M059J (cell line): ENCODE results near the gene TIMP1. TPM values are rescaled to one million over a fixed set of nuclear protein-coding genes. Genes with fewer than 3 reads are reported as not detected.

Source experiments
- DNase-seq: peaks from one replicate; pipeline ENCODE4 v3.0.0-alpha.2; 2012; ENCODE audit warnings: low read depth
- total RNA-seq: library from RNA; depleted of rRNA; stranded (reverse); fragments of >200 nt; shearing (Covaris generic); gene quantifications from 2 replicates; pipeline ENCODE4 v1.2.3, GENCODE V29; 2014

The TIMP1 gene
- total RNA-seq, 1 experiment from 2014 or later, result 355 TPM

DNA sequence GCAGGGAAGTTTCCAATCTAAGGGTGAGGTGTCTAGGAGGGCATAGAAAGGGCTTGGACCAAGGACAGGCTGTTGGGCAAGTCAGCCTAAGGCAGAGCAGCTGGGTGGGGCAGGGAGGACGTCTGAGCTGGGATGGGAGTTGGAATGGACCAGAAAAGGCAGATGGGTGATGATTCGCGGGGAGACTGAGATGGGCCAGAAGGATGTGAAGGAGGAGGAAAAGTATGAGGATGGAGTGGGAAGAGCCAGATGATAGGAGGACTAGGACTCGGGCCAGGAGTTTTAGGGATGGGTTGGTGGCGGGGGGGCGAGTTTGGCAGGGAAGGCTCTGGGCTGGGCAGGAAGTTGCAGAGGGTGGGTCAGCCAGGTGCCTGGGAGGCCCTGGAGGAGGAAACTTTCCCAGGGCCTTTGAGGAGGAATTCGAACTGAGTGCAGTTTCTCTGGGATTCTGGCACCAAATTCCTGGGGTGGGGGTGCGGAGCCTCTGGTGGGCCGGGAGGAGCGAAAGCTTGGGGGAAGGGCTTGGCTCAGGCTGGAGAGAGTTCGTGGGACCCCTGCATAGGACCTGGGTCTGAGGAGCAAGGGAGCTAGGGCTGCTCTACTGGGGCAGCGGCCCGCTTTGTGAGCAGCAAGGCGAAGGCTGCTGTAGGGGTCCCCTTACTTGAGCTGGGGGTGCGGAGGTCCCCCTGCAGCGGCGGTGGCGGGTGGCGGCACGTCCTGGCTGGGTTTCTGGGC, 8.7 kb upstream of the TIMP1 start:
- DNase-seq, result no peak

DNA sequence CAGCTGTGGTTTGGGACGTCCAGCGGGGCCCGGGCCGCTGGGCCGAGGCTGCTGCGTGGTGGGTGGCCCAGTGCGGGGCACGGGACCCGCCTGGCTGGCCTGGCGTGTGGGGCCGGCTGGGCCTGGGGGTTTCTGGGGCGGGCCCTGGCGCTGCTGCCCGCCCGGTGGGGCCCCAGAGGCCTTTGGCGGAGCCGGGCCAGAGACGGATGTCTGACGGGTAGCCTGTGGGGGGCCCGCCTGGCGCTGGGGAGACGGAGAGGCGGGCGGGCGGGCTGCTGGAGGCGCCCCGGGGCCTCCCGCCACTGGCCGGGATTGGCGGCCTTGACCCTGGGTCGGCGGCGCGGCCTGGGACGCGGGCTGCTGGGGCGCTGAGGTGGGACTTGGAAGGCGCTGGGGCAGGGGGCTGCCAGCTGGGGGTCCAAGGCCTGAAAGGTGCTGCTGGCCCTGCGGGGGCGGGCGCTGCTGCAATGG, 8.1 kb upstream of the TIMP1 start:
- DNase-seq, result no peak

DNA sequence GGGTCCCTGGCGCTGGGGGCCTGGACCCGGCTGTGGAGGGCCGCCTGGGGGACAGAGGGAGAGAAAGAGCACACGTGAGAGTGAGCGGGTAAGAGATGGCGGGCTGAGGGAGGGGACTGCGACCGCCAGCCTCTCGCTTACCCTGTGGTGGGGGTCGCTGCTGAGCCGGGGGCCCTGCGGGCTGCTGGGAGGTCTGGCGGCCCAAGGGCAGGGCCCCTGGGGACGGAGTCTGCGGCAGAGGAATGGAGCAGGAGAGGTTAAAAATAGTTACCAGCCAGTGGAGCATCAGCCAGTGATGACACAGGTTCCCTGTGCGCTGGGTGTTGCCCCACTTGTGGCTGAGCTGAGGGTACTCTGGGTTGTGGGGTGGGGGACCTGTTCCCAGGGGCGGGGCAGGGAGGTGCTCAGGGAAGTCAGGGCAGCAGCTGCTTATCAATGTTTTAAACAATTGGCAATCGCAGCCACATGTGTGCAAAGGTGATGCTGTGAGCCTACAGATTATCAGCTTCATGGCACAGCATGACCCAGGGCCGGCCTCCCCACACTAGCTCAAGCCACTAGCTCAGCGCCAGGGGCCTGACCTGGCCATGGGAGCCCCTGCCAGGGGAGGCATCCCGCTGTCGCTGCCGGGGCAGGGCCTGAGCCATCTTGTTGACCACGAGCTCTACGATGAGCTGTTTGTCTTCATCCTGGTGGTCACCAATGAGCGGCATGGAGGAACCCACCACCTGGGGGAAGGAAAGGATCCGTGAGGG, 7.5 kb upstream of the TIMP1 start:
- no peak for DNase-seq

DNA sequence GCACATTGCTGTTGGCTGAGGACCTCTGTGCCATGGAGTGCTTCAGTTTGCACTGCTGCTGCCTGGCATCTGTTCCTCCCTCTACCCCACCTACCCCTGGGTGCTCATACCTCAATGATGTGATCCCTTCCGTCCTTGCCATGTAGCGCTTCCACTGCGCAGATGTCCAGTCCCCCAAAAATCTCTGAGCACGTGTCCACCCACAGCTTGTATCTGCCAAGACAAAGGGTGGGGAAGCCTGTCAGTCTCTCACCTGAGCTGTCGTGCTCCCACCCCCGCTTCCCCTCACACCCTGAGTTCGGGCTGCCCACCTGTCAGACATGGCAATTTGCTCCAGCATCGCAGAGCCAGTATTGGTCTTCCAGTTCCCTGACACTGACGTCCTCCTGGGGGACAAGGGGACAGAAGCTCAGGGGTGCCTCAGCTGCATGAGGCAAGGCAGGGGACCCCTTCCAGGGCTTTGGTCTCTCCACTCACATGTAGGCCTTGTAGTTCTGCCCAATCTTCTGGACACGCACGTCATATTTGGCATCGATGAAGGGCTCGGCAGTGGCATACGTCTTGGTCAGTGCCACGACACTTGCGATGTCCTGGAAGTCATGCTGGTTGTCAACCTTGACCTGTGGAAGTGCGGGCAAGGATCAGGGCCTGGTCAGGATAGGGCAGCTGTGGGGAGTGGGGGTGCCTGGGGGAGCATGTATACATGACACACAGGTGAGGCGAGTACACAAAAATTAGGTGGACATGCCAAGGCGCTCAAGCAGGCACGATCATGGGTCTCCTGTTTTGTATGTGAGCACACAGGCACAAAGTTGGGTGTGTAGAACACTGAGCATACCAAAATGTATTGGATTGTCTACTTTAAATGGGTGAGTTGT, 6.0 kb upstream of the TIMP1 start:
- DNase-seq, result no peak

DNA sequence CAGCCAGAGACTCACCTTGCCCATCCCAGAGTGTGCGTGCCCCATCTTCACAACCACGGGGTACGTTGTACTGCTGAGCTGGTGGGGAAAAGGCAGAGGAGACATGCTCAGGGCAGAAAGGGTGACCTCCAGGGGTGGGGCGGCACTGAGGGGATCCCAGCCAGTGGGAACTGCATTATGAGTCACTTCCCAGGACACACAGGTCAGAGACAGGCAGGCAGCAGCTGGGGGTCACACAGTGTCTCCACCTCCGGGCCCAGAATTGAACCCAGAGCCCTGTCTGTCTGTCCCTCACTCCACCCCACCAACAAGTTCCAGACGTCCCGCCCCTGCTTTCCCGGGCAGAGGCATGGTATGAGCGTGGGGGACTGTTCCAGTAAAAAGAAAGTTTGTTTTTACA, 4.8 kb upstream of the TIMP1 start:
- DNase-seq, result no peak

DNA sequence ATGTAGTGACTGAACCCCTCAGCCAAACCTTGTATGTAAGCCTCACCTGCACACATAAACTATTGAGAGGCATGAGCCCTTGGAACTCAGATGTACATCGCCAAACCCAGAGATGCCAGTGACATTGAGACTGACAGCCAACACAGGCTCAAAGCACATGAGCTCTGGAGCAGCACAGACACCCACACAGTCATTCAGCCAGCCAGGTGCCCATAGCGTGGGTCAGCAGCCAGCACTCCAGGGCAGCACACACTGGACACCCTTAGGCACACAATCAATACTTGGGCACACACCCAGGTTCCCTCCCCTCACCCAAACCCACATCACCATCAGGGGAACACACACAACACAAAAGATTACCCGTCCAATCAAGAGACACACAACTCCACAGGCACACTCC, 4.3 kb upstream of the TIMP1 start:
- DNase-seq, result no peak

DNA sequence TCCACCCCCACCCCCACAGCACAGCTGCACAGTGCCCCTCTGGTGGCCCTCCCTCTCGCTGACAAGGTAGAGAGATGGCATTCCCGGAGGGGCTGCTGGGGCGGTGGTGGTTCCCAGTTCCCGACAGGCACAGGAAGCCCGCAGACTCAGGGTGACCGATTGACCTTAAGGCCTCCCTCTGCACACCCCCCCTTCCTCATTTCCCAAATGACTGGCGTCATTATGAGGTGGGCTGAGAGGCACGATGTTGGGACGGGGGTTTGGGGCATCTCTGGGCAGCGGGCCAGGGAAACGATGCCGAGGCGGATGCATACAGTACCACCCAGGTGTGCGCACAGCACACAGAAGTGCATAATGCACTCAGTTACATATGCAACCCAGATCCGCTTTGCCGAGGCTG, 3.5 kb upstream of the TIMP1 start:
- no peak for DNase-seq

DNA sequence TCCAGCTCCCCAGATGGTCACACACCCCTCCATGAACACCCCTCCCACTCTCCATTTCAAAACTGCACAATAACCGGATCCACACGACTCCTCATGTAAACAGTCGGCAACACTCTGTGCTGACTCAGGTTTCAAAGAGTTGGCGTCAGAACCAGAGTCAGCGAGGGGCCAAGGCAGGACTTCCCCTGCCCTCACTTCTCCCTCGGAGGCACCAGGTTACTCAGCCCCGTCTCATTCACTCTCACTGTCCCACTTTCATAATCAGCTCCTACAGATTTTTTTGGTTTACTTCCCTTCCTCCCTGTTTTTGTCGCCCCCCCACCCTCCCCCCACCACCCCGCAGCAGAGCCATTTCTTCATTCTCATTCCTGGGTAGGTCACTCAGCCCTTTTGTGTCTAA, 2.7 kb upstream of the TIMP1 start:
- DNase-seq, result peak; percentile 48

DNA sequence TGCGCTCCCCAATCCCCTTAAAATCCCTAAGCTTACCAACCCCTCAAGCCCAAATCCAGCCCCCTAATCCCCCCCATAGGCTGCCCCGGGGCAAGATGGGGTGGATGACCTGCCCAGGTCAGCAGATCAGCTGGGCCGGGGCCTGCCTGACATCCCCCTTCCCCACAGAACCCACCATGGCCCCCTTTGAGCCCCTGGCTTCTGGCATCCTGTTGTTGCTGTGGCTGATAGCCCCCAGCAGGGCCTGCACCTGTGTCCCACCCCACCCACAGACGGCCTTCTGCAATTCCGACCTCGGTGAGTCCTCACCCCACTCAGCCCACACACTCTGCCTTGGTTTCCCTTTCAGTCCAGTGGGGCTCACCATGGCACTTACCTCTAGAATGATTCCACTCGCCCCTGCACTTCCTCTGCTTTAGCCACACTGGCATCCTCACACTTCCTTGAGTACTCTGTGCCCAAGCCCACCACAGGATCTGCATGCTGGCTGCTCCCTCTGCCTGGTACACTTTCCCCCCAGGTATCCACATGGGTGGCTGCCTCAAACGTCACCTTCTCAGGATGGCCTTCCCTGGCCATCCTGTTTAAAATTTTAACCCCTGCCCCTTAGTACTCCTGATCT, 1.1 kb downstream of the TIMP1 start:
- DNase-seq, result no peak

DNA sequence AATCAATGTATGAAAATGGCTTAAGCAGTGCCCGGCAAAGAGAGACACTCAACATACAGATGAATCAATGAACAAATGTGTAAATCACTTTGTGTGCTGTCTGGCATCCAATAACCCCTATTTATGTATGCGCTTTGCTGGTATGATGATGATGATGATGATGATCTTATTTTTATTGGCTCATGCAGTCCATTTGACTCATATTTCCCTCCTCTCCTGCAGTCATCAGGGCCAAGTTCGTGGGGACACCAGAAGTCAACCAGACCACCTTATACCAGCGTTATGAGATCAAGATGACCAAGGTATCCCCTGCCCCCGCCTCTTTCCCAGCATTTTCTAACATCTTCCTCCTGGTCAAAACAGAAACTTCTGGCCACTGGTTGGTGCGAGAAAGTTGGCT, 2.5 kb downstream of the TIMP1 start:
- no peak for DNase-seq

DNA sequence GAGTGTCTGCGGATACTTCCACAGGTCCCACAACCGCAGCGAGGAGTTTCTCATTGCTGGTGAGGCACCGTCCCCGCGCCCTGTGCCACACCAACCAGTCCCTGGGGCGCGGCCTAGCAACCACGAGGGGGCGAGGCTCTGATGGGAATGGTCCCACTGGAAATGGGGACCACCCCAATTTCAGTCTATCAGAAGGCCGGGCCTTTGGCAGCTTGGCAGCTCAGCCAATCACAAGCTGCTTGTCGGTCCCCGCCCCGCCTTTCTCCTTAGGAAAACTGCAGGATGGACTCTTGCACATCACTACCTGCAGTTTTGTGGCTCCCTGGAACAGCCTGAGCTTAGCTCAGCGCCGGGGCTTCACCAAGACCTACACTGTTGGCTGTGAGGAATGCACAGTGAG, 3.0 kb downstream of the TIMP1 start:
- no peak for DNase-seq

DNA sequence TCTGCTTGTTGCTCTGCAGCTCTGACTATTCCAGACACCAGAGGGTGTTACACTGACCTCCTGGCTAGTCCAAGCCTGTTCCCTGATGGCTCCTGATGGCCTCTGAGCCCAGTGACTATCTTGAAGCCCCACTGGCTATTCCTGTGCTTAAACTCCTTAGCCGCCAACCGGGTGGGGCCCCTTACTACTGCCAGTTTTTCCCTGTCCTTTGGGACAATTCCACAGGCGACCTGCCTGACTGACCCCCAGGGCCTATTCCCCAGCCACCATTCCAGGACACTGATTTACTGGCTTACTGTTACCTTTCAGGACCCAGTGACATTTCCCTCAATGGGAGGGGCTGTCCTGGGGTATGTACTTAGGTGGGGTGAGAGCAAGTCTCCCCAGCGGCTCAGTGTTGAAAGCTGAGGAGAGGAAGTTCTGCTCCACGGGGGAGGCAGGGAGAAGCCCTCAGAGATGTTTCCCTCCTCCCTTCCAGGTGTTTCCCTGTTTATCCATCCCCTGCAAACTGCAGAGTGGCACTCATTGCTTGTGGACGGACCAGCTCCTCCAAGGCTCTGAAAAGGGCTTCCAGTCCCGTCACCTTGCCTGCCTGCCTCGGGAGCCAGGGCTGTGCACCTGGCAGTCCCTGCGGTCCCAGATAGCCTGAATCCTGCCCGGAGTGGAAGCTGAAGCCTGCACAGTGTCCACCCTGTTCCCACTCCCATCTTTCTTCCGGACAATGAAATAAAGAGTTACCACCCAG, 4.0 kb downstream of the TIMP1 start:
- DNase-seq, result no peak

DNA sequence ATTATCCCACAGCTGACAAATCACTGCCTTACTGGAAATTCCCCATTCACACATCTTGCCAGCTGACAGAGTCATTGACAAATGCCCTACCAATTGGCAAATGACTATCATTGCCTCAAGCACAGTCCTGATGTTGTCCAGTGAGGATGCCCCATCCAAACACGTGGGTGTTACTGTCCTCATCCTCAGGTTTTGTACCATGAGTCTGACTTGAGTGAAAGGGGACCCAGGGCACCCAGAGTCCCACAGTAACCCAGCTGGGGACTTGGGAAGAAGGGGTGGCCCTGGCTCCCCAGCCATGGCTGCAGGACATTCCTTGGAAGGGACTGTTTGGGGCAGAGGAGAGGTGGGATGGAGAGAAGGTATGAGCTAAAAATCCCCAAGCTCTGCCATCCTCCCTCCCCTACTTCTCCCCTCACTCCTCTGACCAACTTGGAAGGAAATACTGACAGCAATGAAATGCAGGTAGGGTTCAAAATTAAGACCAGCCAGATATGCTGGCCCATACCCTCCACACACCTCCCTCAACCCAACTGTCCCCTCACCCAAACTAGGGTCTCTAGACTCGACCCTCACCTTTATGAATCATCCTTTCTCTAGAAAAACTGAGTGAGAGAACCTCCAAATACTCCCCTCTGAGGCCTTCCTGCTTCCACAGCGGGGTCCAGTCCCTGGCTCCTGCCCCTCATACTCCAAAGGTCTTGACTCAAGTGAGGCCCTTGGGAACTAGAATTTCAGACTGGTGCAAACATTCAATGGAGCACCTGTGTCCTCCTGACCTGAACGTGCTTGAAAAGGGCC, 5.1 kb downstream of the TIMP1 start:
- DNase-seq, result no peak

DNA sequence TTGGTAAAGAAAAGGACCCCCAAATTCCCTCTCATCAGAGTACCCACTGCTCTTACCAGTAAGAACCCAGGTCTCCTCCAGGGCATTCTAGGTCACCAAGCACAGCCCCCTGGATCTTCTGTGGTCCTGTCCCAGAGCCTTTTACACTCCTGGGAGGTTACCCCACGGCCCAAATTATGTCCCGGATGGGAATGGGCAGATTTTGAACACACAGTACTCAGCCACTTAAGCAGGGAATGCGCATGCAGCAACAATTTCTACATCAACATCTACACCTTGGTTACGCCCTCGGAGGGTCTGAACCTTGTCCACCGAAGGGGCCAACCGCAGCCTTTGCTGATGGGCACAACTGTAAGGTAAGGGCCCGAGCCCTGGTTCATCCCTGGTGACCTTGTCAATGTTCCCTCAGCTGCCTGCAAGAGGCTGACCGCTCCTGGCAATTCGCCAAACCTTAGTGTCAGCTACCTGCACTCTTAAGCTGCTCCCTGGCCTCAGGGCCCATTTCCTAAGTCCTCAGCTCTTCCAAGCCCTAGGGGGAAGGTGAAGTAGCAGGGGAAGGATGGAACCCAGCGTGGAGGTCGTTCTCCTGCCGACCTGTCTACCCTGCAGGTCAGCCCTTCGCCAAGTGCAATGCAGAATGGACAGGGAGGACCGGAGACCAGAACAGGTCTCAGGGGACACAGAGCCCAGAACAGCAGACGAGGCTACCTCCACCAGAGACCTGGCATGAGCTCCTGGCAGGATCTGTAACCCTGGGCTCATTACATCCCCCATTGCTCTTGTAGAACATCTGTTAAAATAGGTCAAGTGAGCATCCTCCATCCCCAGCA, 5.9 kb downstream of the TIMP1 start:
- no peak for DNase-seq

DNA sequence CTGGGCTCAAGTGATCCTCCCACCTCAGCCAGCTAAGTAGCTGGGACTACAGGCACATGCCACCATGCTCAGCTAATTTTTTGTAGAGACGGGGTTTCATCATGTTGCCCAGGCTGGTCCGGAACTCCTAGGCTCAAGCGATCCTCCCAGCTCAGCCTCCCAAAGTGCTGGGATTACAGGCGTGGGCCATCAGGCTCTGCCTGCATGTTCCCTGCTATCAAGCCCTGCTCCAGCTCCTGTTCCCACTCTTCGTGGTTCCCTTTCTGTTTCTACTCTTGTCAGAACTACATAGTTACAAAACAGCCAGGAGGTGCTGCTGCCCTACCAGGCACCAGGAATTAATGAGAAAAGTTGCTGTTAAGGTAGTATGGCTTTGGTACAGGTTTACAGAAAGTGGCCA, 8.7 kb downstream of the TIMP1 start:
- DNase-seq, result no peak

DNA sequence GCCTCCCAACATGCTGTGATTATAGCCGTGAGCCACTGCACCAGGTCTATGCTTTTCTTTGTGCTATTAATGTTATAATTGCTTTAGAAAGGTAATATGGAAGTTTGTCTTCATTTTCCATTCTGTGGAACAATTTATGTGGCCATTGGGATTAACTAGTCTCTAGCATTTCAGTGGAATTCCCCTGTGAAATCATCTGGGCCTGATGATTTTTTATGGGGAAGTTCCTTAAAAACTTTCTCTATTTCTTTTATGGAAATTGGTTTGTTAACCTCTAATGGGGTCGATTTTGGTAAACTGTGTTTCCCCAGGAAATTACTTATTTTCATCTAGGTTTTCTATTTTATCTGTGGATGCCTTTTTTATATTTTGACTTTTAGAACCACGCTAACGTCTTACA, 11.3 kb downstream of the TIMP1 start:
- DNase-seq, result no peak

DNA sequence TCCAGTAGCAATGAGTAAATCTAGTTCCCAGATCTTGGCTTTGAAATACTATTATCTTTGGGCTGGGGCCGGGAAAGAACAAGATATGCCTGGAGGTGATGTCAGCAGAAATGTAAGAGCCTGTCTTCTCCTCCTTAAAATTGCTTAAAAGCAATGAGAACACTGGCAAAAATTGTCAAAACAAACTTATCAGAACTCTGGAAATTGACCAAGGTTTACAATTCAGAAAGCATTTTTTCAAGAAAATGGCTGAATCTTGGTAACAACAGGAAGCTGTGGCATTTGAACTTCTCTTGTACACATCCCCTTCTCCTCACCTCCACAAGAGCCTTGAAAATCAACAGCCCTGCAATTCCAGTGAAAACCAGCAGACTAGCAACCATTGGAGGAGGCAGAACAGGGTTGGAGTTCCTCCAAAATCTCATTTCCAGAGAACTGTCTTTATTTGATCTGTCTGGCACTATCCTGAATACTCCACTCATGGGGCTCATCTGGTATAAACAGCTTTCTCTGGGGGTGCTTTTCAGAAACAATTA, 13.5 kb downstream of the TIMP1 start:
- no peak for DNase-seq

DNA sequence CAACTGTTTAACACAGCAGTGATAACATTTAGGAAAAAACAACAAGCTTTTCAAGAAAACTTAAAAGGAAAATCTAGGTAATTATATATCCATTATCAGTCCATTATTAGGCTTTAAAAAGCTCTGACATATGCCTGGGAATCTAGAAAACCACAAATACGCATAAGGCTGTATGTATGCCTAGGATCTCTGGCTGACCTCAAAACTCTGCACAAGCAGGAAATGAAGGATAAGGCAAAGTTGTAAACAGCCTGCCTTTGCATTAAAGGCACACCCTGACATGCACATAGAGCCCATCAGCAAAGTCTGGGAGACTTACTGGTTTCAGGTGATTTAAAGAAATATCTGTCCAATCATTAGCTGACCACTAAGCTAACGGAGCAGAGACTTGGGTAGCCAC, 14.0 kb downstream of the TIMP1 start:
- no peak for DNase-seq

DNA sequence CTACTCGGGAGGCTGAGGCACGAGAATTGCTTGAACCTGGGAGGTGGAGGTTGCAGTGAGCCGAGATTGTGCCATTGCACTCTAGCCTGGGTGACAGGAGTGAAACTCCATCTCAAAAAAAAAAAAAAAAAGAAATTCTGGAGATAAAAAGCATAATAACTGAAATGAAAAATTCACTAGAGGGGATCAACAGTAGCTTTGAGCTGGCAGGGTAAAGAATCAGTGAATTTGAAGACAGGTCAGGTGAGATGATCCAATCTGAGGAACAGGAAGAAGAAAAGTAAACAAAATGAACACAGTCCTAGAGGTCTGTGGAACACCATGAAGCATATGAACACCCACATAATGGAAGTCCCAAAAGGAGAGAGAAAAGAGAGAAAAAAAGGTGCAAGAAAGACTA, 15.0 kb downstream of the TIMP1 start:
- DNase-seq, result no peak
